IMR-90 (cell line): ENCODE results near the gene DUSP16. TPM values are rescaled to one million over a fixed set of nuclear protein-coding genes. Genes with fewer than 3 reads are reported as not detected.
"Not testable (repeated sequence)": the region's sequence is repeated elsewhere in the genome, so short reads cannot be mapped to it uniquely, and the experiment has no call there.

Experiments used
- ATAC-seq: fragments of 200-7000 bp; cut with Tn5 transposase; 2 replicates; pipeline ENCODE4 v1.9.1; 2020; ENCODE audit warnings: low read depth, mild to moderate bottlenecking, moderate library complexity
- BruUV-seq: library from RNA; stranded (reverse); fragments of 400-500 nt; replicated peaks from 2 replicates; lab custom pipeline; 2021; lab: Mats Ljungman, UMichigan
- CTCF ChIA-PET: fragments of 300-600 bp; formaldehyde crosslinking; extraction: SDS; loops from one replicate; lab custom pipeline; 2021; ENCODE audit warnings: antibody characterized with exemption; lab: Yijun Ruan, JAX
- POLR2A ChIA-PET: fragments of 300-600 bp; sonication (Branson Sonifier 250); formaldehyde crosslinking; loops from one replicate; lab custom pipeline; 2022; ENCODE audit warnings: antibody characterized with exemption; ENCODE audit not compliant: unreplicated experiment; lab: Charles Lee
- DNase-seq: peaks from one replicate; pipeline ENCODE4 v3.0.0; 2013
- H2AFZ ChIP-seq: replicated peaks from 2 replicates; pipeline ENCODE3; 2013; ENCODE audit warnings: low read length, mild to moderate bottlenecking; ENCODE audit not compliant: poor library complexity
- H2AK5ac ChIP-seq: 2 replicates; pipeline ENCODE4 v1.6.1; 2013; ENCODE audit warnings: low read depth, low read length, inconsistent platforms
- H2AK9ac ChIP-seq: replicated peaks from 2 replicates; pipeline ENCODE3; 2013; ENCODE audit warnings: mild to moderate bottlenecking, low read depth, low read length, moderate library complexity; ENCODE audit not compliant: poor library complexity
- H2BK120ac ChIP-seq: 2 replicates; pipeline ENCODE4 v1.6.1; 2013; ENCODE audit warnings: low read depth, low read length, inconsistent platforms
- H2BK15ac ChIP-seq: 3 replicates; pipeline ENCODE4 v1.6.1; 2013; ENCODE audit warnings: low read depth, low read length, inconsistent platforms
- H2BK20ac ChIP-seq: 2 replicates; pipeline ENCODE4 v1.6.1; 2013; ENCODE audit warnings: low read depth, mild to moderate bottlenecking, inconsistent platforms, low read length, moderate library complexity
- H2BK5ac ChIP-seq: 2 replicates; pipeline ENCODE4 v1.6.1; 2013; ENCODE audit warnings: mild to moderate bottlenecking, low read depth, low read length, inconsistent platforms; ENCODE audit not compliant: poor library complexity, severe bottlenecking
- H3K14ac ChIP-seq: replicated peaks from 2 replicates; pipeline ENCODE4 v1.6.1; 2013; ENCODE audit warnings: low read depth, low read length, inconsistent platforms
- H3K18ac ChIP-seq: 2 replicates; pipeline ENCODE4 v1.6.1; 2013; ENCODE audit warnings: low read depth, low read length, control low read depth
- H3K23ac ChIP-seq: 2 replicates; pipeline ENCODE4 v1.6.1; 2013; ENCODE audit warnings: low read depth, low read length, inconsistent platforms
- H3K27ac ChIP-seq: 2 replicates; pipeline ENCODE4 v1.5.1; 2013; ENCODE audit warnings: mild to moderate bottlenecking, control low read depth, low read length; ENCODE audit not compliant: insufficient read depth
- H3K27me3 ChIP-seq: 2 replicates; pipeline ENCODE4 v1.6.1; 2013; ENCODE audit warnings: low read length; ENCODE audit not compliant: control insufficient read depth, insufficient read depth
- H3K36me3 ChIP-seq: 2 replicates; pipeline ENCODE4 v1.6.1; 2013; ENCODE audit warnings: low read length, mixed read lengths; ENCODE audit not compliant: control insufficient read depth, insufficient read depth
- H3K4ac ChIP-seq: 2 replicates; pipeline ENCODE4 v1.6.1; 2013; ENCODE audit warnings: low read depth, low read length, inconsistent platforms
- H3K4me1 ChIP-seq: 2 replicates; pipeline ENCODE4 v1.6.1; 2013; ENCODE audit warnings: low read length, mixed read lengths; ENCODE audit not compliant: control insufficient read depth, insufficient read depth
- H3K4me2 ChIP-seq: 2 replicates; pipeline ENCODE4 v1.6.1; 2013; ENCODE audit warnings: low read depth, mild to moderate bottlenecking, control low read depth, low read length, moderate library complexity
- H3K4me3 ChIP-seq: 2 replicates; pipeline ENCODE4 v1.5.1; 2013; ENCODE audit warnings: low read depth, mild to moderate bottlenecking, control low read depth, low read length, moderate library complexity; ENCODE audit not compliant: insufficient read depth
- H3K56ac ChIP-seq: 2 replicates; pipeline ENCODE4 v1.6.1; 2013; ENCODE audit warnings: low read length, inconsistent platforms; ENCODE audit not compliant: insufficient read depth; ENCODE audit errors: extremely low read depth
- H3K79me1 ChIP-seq, 2 experiments: 2 replicates each; pipeline ENCODE4 v1.6.1; 2013; ENCODE audit warnings: low read length in 2 of 2, inconsistent platforms in 1 of 2, low read depth in 1 of 2
- H3K9ac ChIP-seq: 2 replicates; pipeline ENCODE4 v1.6.1; 2013; ENCODE audit warnings: low read depth, low read length, control low read depth
- H3K9me1 ChIP-seq: 2 replicates; pipeline ENCODE4 v1.6.1; 2013; ENCODE audit warnings: low read length, inconsistent platforms; ENCODE audit not compliant: insufficient read depth
- H3K9me3 ChIP-seq: 2 replicates; pipeline ENCODE4 v1.6.1; 2013; ENCODE audit warnings: low read length; ENCODE audit not compliant: control insufficient read depth, insufficient read depth
- H4K20me1 ChIP-seq: 2 replicates; pipeline ENCODE4 v1.6.1; 2013; ENCODE audit warnings: low read length, inconsistent platforms; ENCODE audit not compliant: insufficient read depth
- H4K5ac ChIP-seq: 2 replicates; pipeline ENCODE4 v1.6.1; 2013; ENCODE audit warnings: mild to moderate bottlenecking, low read depth, low read length, control low read depth
- H4K8ac ChIP-seq, 2 experiments: 2 replicates each; pipeline ENCODE4 v1.6.1; 2013; ENCODE audit warnings: low read depth in 2 of 2, low read length in 2 of 2, control low read depth in 1 of 2, inconsistent platforms in 1 of 2
- H4K91ac ChIP-seq: 2 replicates; pipeline ENCODE4 v1.6.1; 2013; ENCODE audit warnings: low read depth, low read length, inconsistent platforms; ENCODE audit not compliant: insufficient read depth
- WGBS, 2 experiments: methylation state at CpG; one replicate each; pipeline versions ENCODE4 v1.1.5 to v1.1.7; 2013; ENCODE audit warnings: missing lambda C conversion rate in 2 of 2; ENCODE audit not compliant: insufficient read length in 1 of 2; ENCODE audit errors: extremely low coverage in 2 of 2; 5-methylcytosine and 5-hydroxymethylcytosine counted together
- dilution Hi-C: fragments of 300-500 bp; cut with HindIII; formaldehyde crosslinking; loops from one replicate; pipeline ENCODE4 v1.14.3; 2018; ENCODE audit warnings: low sequenced_read_pairs; ENCODE audit not compliant: unreplicated experiment
- in situ Hi-C: fragments of 300-500 bp; cut with MboI; formaldehyde crosslinking; loops from 3 replicates; pipeline ENCODE4 v1.14.3; 2019; ENCODE audit warnings: low sequenced_read_pairs, inconsistent platforms, mixed read lengths
- intact Hi-C: fragments of 100-400 bp; cut with micrococcal nuclease; formaldehyde crosslinking; loops from 2 replicates; pipeline ENCODE4 v1.10.0; 2022
- polyA plus RNA-seq, 3 experiments: library from polyadenylated mRNA; depleted of rRNA; stranded (reverse); fragments of >200 nt; gene quantifications; 2 replicates each; pipeline ENCODE4 v1.2.3, GENCODE V29; 2012; ENCODE audit warnings: low replicate concordance in 1 of 3
- total RNA-seq: library from RNA; depleted of rRNA; stranded (reverse); fragments of >200 nt; gene quantifications from 2 replicates; pipeline ENCODE4 v1.2.3, GENCODE V29; 2012

The DUSP16 gene
- total and polyA plus RNA-seq, 2 of the 4 experiments (the other 2 are of a cell fraction) = 4.7 to 10.0 TPM

DNA sequence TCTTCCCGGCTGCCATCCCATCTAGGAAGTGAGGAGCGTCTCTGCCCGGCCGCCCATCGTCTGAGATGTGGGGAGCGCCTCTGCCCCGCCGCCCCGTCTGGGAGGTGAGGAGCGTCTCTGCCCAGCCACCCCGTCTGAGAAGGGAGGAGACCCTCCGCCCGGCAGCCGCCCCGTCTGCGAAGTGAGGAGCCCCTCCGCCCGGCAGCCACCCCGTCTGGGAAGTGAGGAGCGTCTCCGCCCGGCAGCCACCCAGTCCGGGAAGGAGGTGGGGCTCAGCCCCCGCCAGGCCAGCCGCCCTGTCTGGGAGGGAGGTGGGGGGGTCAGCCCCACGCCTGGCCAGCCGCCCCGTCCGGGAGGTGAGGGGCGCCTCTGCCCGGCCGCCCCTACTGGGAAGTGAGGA is 3.3 kb upstream of the DUSP16 start:
- H3K23ac ChIP-seq, H2BK120ac ChIP-seq, H3K79me1 ChIP-seq, H4K91ac ChIP-seq, BruUV-seq, H3K27ac ChIP-seq, H4K5ac ChIP-seq, H2BK15ac ChIP-seq, H2BK20ac ChIP-seq, H3K4me3 ChIP-seq, H2AK9ac ChIP-seq, H3K9me1 ChIP-seq, DNase-seq, POLR2A ChIA-PET, CTCF ChIA-PET, H3K18ac ChIP-seq, dilution Hi-C loops, H3K9ac ChIP-seq, H3K4me2 ChIP-seq, H4K20me1 ChIP-seq, H2BK5ac ChIP-seq, H3K27me3 ChIP-seq, H3K4me1 ChIP-seq, H3K36me3 ChIP-seq, ATAC-seq, H4K8ac ChIP-seq, H2AK5ac ChIP-seq, H3K14ac ChIP-seq, H3K4ac ChIP-seq, H3K9me3 ChIP-seq, H3K56ac ChIP-seq, H2AFZ ChIP-seq: not testable (repeated sequence)
- in situ Hi-C loops (loop anchor here (10.0 kb wide), 1 partner anchor 171 kb away; no protein-coding TSS in a partner anchor), intact Hi-C loops (loop anchor here (2.0 kb wide), 1 partner anchor 139 kb away; no protein-coding TSS in a partner anchor)
- no CpG with 5 or more reads among the region's 32 CpGs for WGBS, 2 experiments
